ENCODE data around the gene PLAC9. TPM values are rescaled to one million over a fixed set of nuclear protein-coding genes. Genes with fewer than 3 reads are reported as not detected.
A peak's percentile ranks its signal among the peaks of the same experiment; 100 is the strongest.
"Not testable (repeated sequence)": the region's sequence is repeated elsewhere in the genome, so short reads cannot be mapped to it uniquely, and the experiment has no call there.

Gene PLAC9, protein sequence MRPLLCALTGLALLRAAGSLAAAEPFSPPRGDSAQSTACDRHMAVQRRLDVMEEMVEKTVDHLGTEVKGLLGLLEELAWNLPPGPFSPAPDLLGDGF
- not detected for total RNA-seq
- total RNA-seq (2013), result not detected

DNA sequence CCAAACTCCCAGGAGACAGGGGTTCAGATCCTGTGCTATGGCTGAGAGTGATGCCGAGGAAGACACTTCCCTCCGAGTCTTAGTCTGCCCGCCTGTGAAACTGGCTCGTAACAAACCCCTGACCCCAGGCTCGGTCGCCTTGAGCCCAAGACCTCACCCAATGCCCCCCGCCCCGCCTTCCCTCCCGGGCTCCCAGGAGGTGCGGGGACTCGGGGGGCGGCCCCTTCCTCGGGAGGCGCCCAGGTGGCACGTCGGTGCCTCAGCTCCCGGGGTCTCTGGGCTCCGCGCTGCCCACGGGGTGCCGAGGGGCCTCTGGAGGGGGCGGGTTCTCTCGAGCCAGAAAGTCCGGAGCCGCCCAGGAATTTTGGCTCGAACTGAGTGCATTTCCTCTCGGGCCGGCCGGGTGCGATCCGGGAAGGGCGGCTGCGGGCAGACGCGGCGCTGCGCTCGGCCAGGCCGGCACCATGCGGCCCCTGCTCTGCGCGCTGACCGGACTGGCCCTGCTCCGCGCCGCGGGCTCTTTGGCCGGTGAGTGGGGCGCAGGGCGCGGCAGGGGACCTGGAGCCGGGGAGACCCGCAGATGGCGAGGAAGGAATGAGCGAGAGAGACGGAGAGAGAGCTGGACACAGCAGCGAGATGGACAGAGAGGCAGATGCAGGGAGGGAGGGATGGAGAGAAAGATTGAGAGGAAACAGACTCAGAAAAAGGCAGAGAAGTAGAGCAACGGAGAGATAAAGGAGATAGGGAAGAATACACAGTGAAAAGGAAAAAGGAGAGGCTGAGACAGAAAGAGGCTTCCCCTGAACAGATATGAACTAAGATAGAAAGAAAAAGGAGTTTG is at the start of gene PLAC9:
TSS of gene PLAC9 (plus strand) at position 432 of the 841 bp plus-strand sequence. CDS start at position 465, 33 bp downstream.
- TF ChIP-seq, protein P1, sequence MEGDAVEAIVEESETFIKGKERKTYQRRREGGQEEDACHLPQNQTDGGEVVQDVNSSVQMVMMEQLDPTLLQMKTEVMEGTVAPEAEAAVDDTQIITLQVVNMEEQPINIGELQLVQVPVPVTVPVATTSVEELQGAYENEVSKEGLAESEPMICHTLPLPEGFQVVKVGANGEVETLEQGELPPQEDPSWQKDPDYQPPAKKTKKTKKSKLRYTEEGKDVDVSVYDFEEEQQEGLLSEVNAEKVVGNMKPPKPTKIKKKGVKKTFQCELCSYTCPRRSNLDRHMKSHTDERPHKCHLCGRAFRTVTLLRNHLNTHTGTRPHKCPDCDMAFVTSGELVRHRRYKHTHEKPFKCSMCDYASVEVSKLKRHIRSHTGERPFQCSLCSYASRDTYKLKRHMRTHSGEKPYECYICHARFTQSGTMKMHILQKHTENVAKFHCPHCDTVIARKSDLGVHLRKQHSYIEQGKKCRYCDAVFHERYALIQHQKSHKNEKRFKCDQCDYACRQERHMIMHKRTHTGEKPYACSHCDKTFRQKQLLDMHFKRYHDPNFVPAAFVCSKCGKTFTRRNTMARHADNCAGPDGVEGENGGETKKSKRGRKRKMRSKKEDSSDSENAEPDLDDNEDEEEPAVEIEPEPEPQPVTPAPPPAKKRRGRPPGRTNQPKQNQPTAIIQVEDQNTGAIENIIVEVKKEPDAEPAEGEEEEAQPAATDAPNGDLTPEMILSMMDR (IDR thresholded peaks at IDR 0.05), result no peak
- 7% methylated on average over 58 of the region's 58 CpGs for WGBS (ENCODE audit: insufficient coverage)
- no peaks in the 10 kb centered on the region for H3K4me1 ChIP-seq (ENCODE audit: control insufficient read depth, insufficient read depth, low read length)
- intact Hi-C loops (cut with micrococcal nuclease), result no loop called here
- no peaks in the 10 kb centered on the region for H3K4me1 Mint-ChIP-seq
- no peaks in the 10 kb centered on the region for H3K9me3 ChIP-seq (ENCODE audit: control insufficient read depth, insufficient read depth, low read length)
- H3K9me3 Mint-ChIP-seq, result no peaks in the 10 kb centered on the region
- no peak within 1 kb of the TSS for H3K27ac ChIP-seq (ENCODE audit: low read length)
- DNase-seq (no peak), ATAC-seq (no peak)
- peaks cover 4% of the 10 kb centered on the region for H3K27me3 ChIP-seq (ENCODE audit: control insufficient read depth, insufficient read depth, low read length)
- peaks cover 18 to 39% of the 10 kb centered on the region in 2 donors for H3K27me3 Mint-ChIP-seq (ENCODE audit: low read depth in 2 of 2)
- H3K4me3 ChIP-seq (ENCODE audit: low read length), result no peak within 1 kb of the TSS
- no peak within 1 kb of the TSS for H3K27ac Mint-ChIP-seq
- H3K4me3 Mint-ChIP-seq, result no peak within 1 kb of the TSS
- H3K36me3 ChIP-seq (ENCODE audit: control insufficient read depth, insufficient read depth, low read length), result no peaks in the 10 kb centered on the region
- no peaks in the 10 kb centered on the region for H3K36me3 Mint-ChIP-seq

DNA sequence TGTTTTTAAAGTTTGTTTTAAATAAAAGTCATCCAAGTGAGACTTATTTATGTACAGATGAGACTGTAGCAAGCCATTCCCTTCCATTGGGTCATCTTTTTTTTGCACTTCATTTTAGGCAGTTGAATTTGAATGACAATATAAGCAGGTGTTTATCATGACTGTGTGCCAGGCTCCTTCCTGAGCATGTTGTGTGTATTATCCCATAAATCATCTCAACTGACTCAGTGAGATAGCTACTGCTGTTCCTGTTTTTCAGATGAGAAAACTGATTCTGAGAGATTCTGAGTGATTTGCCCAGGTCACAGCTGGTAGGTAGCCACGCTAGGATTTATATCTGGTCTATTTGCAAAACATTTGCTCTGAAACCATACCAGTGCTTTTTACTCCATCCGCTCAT is 42.4 kb upstream of the PLAC9 start:
- Histone ChIP-seq H3K36me3 (ENCODE audit: control insufficient read depth, insufficient read depth, low read length) (no peaks in the 10 kb centered on the region), H3K4me1 (ENCODE audit: control insufficient read depth, insufficient read depth, low read length) (no peaks in the 10 kb centered on the region), H3K27ac (ENCODE audit: low read length) (no peak overlapping the region), H3K4me3 (ENCODE audit: low read length) (no peak overlapping the region), H3K9me3 (ENCODE audit: control insufficient read depth, insufficient read depth, low read length) (no peaks in the 10 kb centered on the region), H3K27me3 (ENCODE audit: control insufficient read depth, insufficient read depth, low read length) (no peaks in the 10 kb centered on the region)
- DNase-seq, result no peak
- intact Hi-C loops (cut with micrococcal nuclease), result no loop called here
- Mint-ChIP-seq H3K27me3 (ENCODE audit: low read depth in 2 of 2) (no peaks in the 10 kb centered on the region), H3K4me3 (no peak overlapping the region), H3K9me3 (no peaks in the 10 kb centered on the region), H3K36me3 (no peaks in the 10 kb centered on the region), H3K4me1 (no peaks in the 10 kb centered on the region), H3K27ac (no peak overlapping the region)
- TF ChIP-seq, protein P1 (IDR thresholded peaks at IDR 0.05), result no peak
- peak in 1 of 3 donors; percentile 64 for ATAC-seq
- 37% methylated on average over 2 of the region's 2 CpGs for WGBS (ENCODE audit: insufficient coverage)

DNA sequence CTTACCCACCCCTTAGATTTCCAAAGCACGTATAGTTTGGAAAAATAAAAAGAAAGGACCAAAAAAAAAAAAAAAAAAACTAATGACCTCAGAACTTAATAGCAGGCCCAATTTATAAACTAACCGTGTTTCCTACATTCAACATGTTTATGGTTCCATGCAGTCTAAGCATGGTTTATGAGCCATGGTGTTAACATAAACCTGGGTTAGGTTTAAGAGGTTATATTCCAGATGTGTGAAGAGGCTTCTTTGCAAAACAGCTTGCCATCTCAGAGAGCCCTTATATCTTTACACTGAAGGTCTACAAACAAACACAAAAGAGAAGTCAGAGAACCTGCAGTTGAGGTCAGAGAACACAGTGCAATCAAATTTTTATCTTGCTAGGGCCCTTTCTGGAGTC is 38.3 kb upstream of the PLAC9 start:
- Mint-ChIP-seq H3K27ac (no peak overlapping the region), H3K36me3 (no peaks in the 10 kb centered on the region), H3K4me3 (no peak overlapping the region), H3K9me3 (no peaks in the 10 kb centered on the region), H3K27me3 (ENCODE audit: low read depth in 2 of 2) (peaks cover 5 to 19% of the 10 kb centered on the region in 2 donors), H3K4me1 (no peaks in the 10 kb centered on the region)
- DNase-seq, result no peak
- Histone ChIP-seq H3K27ac (ENCODE audit: low read length) (no peak overlapping the region), H3K4me1 (ENCODE audit: control insufficient read depth, insufficient read depth, low read length) (no peaks in the 10 kb centered on the region), H3K36me3 (ENCODE audit: control insufficient read depth, insufficient read depth, low read length) (no peaks in the 10 kb centered on the region), H3K27me3 (ENCODE audit: control insufficient read depth, insufficient read depth, low read length) (no peaks in the 10 kb centered on the region), H3K9me3 (ENCODE audit: control insufficient read depth, insufficient read depth, low read length) (no peaks in the 10 kb centered on the region), H3K4me3 (ENCODE audit: low read length) (no peak overlapping the region)
- TF ChIP-seq, protein P1 (IDR thresholded peaks at IDR 0.05), result no peak
- no peak for ATAC-seq
- WGBS (ENCODE audit: insufficient coverage), result 100% methylated on average over 1 of the region's 2 CpGs
- intact Hi-C loops (cut with micrococcal nuclease), result no loop called here

DNA sequence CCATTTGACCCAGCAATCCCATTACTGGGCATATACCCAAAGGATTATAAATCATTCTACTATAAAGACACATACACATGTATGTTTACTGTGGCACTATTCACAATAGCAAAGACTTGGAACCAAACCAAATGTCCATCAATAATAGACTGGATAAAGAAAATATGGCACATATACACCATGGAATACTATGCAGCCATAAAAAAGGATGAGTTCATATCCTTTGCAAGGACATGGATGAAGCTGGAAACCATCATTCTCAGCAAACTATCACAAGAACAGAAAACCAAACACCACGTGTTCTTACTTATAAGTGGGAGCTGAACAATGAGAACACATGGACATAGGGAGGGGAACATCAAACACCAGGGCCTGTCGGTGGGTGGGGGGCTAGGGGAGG is 34.3 kb upstream of the PLAC9 start:
- DNase-seq; ATAC-seq; H3K27me3 ChIP-seq (ENCODE audit: control insufficient read depth, insufficient read depth, low read length); H3K36me3 Mint-ChIP-seq; H3K36me3 ChIP-seq (ENCODE audit: control insufficient read depth, insufficient read depth, low read length); H3K9me3 Mint-ChIP-seq; H3K4me3 Mint-ChIP-seq; H3K27ac ChIP-seq (ENCODE audit: low read length); H3K4me1 ChIP-seq (ENCODE audit: control insufficient read depth, insufficient read depth, low read length); H3K4me1 Mint-ChIP-seq; H3K4me3 ChIP-seq (ENCODE audit: low read length); H3K9me3 ChIP-seq (ENCODE audit: control insufficient read depth, insufficient read depth, low read length); intact Hi-C loops (cut with micrococcal nuclease); H3K27ac Mint-ChIP-seq: not testable (repeated sequence)
- H3K27me3 Mint-ChIP-seq (ENCODE audit: low read depth in 2 of 2), result peaks cover 5 to 22% of the 10 kb centered on the region in 2 donors
- 95% methylated on average over 2 of the region's 2 CpGs for WGBS (ENCODE audit: insufficient coverage)

DNA sequence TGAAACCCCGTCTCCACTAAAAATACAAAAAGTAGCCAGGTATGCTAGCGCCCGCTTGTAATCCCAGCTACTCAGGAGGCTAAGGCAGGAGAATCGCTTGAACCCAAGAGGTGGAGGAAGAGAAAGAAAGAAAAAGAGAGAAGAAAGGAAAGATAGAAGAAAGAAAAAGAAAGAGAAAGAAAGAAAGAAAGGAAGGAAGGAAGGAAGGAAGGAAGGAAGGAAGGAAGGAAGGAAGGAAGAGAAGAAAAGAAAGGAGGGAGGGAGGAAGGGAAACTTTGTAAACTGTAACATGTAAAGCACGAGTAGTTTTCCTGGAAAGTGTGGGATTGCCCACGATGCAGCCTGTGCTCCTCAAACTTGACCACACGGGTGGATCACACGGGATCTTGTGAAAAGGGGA is 33.2 kb upstream of the PLAC9 start:
- H3K36me3 ChIP-seq (ENCODE audit: control insufficient read depth, insufficient read depth, low read length); H3K9me3 Mint-ChIP-seq; H3K27ac ChIP-seq (ENCODE audit: low read length); H3K4me1 ChIP-seq (ENCODE audit: control insufficient read depth, insufficient read depth, low read length); DNase-seq; intact Hi-C loops (cut with micrococcal nuclease); H3K4me3 ChIP-seq (ENCODE audit: low read length); H3K4me3 Mint-ChIP-seq; H3K27me3 ChIP-seq (ENCODE audit: control insufficient read depth, insufficient read depth, low read length); H3K27ac Mint-ChIP-seq; H3K9me3 ChIP-seq (ENCODE audit: control insufficient read depth, insufficient read depth, low read length); ATAC-seq; H3K4me1 Mint-ChIP-seq; H3K36me3 Mint-ChIP-seq: not testable (repeated sequence)
- 88% methylated on average over 7 of the region's 8 CpGs for WGBS (ENCODE audit: insufficient coverage)
- H3K27me3 Mint-ChIP-seq (ENCODE audit: low read depth in 2 of 2), result peaks cover 5 to 22% of the 10 kb centered on the region in 2 donors
